GM23338 (cell line): ENCODE data around the gene RAB2B. TPM values are rescaled to one million over a fixed set of nuclear protein-coding genes. Genes with fewer than 3 reads are reported as not detected.
A peak's percentile ranks its signal among the peaks of the same experiment; 100 is the strongest.

ENCODE experiments used
- ATAC-seq: fragments of 200-7000 bp; cut with Tn5 transposase; 3 replicates; pipeline ENCODE4 v1.9.1; 2020
- DNase-seq: peaks from one replicate; pipeline ENCODE4 v3.0.0-alpha.2; 2015; ENCODE audit warnings: low spot score
- H2AFZ ChIP-seq: fragments of 200-600 bp; sonication (generic); 2 replicates; pipeline ENCODE4 v1.8.0; 2016; ENCODE audit warnings: antibody characterized with exemption, mild to moderate bottlenecking, moderate library complexity
- H3F3A ChIP-seq: fragments of 200-600 bp; sonication (generic); replicated peaks from 2 replicates; pipeline ENCODE4 v1.8.0; 2017; ENCODE audit warnings: antibody characterized with exemption, mixed run types, low read depth
- H3K27ac ChIP-seq: fragments of 200-600 bp; sonication (generic); 2 replicates; pipeline ENCODE4 v1.6.1; 2016; ENCODE audit warnings: low read depth
- H3K27me3 ChIP-seq: fragments of 200-600 bp; sonication (generic); 2 replicates; pipeline ENCODE4 v1.8.0; 2016; ENCODE audit warnings: mild to moderate bottlenecking, mixed run types, moderate library complexity; ENCODE audit not compliant: insufficient read depth
- H3K36me3 ChIP-seq: fragments of 200-600 bp; sonication (generic); 2 replicates; pipeline ENCODE4 v1.8.0; 2016; ENCODE audit warnings: mild to moderate bottlenecking; ENCODE audit not compliant: insufficient read depth
- H3K4me1 ChIP-seq: fragments of 200-600 bp; sonication (generic); 2 replicates; pipeline ENCODE4 v1.8.0; 2016; ENCODE audit warnings: mild to moderate bottlenecking, moderate library complexity; ENCODE audit not compliant: insufficient read depth
- H3K4me2 ChIP-seq: fragments of 200-600 bp; sonication (generic); 2 replicates; pipeline ENCODE4 v1.7.1; 2017; ENCODE audit warnings: mixed run types
- H3K4me3 ChIP-seq: fragments of 200-600 bp; sonication (generic); 2 replicates; pipeline ENCODE4 v1.6.1; 2016; ENCODE audit warnings: mixed run types
- H3K79me2 ChIP-seq: fragments of 200-600 bp; sonication (generic); replicated peaks from 2 replicates; pipeline ENCODE4 v1.8.0; 2017; ENCODE audit warnings: mild to moderate bottlenecking; ENCODE audit not compliant: insufficient read depth
- H3K9me2 ChIP-seq: fragments of 200-600 bp; sonication (generic); 2 replicates; pipeline ENCODE4 v1.8.0; 2017; ENCODE audit not compliant: insufficient read depth
- H4K20me1 ChIP-seq: fragments of 200-600 bp; sonication (generic); replicated peaks from 2 replicates; pipeline ENCODE4 v1.8.0; 2017; ENCODE audit warnings: mild to moderate bottlenecking; ENCODE audit not compliant: insufficient read depth
- H3K27ac Mint-ChIP-seq: 2 replicates; pipeline ENCODE4 v1.8.0; 2020; ENCODE audit warnings: inconsistent platforms, mild to moderate bottlenecking, moderate library complexity, mixed read lengths
- H3K27me3 Mint-ChIP-seq: 3 replicates; pipeline ENCODE4 v1.8.0; 2022; ENCODE audit warnings: low read depth, mild to moderate bottlenecking, moderate library complexity, mixed read lengths, inconsistent platforms; ENCODE audit not compliant: insufficient read depth, poor library complexity
- H3K36me3 Mint-ChIP-seq: 3 replicates; pipeline ENCODE4 v1.8.0; 2021; ENCODE audit warnings: low read depth, mild to moderate bottlenecking, inconsistent platforms, moderate library complexity, mixed read lengths
- H3K4me1 Mint-ChIP-seq: 3 replicates; pipeline ENCODE4 v1.8.0; 2020; ENCODE audit warnings: mild to moderate bottlenecking, inconsistent platforms, mixed read lengths
- H3K4me3 Mint-ChIP-seq: 3 replicates; pipeline ENCODE4 v1.8.0; 2021; ENCODE audit warnings: moderate library complexity, mild to moderate bottlenecking, inconsistent platforms, mixed read lengths
- H3K9me3 Mint-ChIP-seq: 3 replicates; pipeline ENCODE4 v1.8.0; 2020; ENCODE audit warnings: moderate library complexity, mild to moderate bottlenecking, inconsistent platforms, mixed read lengths
- CTCF ChIP-seq, 2 experiments: fragments of 200-600 bp in 1 of 2; sonication (generic) in 1 of 2; conservative IDR thresholded peaks; 2 replicates each; pipeline versions ENCODE4 v1.5.1 to v1.6.1; 2016 to 2017; ENCODE audit warnings: antibody characterized with exemption in 2 of 2, low read depth in 2 of 2, mild to moderate bottlenecking in 2 of 2, moderate library complexity in 1 of 2
- ETS1 ChIP-seq: IDR thresholded peaks from 2 replicates; pipeline ENCODE4 v1.6.1; 2016; ENCODE audit warnings: antibody characterized with exemption
- EZH2 ChIP-seq: fragments of 200-600 bp; sonication (generic); IDR thresholded peaks from one replicate; pipeline ENCODE4 v1.8.0; 2017; ENCODE audit warnings: antibody characterized with exemption, mild to moderate bottlenecking, low read depth; ENCODE audit not compliant: unreplicated experiment
- JUNB ChIP-seq: IDR thresholded peaks from one replicate; pipeline ENCODE4 v1.6.1; 2016; ENCODE audit warnings: antibody characterized with exemption; ENCODE audit not compliant: unreplicated experiment
- NANOG ChIP-seq: IDR thresholded peaks from 2 replicates; pipeline ENCODE4 v1.6.1; 2016; ENCODE audit warnings: antibody characterized with exemption, borderline replicate concordance
- POLR2AphosphoS5 ChIP-seq: IDR thresholded peaks from 2 replicates; pipeline ENCODE4 v1.6.1; 2016; ENCODE audit warnings: antibody characterized with exemption, low read depth
- ZNF331 ChIP-seq: fragments of 250-450 bp; sonication (Bioruptor Pico); IDR thresholded peaks from 2 replicates; pipeline ENCODE4 v1.5.0; 2020; ENCODE audit warnings: low read depth, mild to moderate bottlenecking, moderate library complexity
- polyA plus RNA-seq: library from polyadenylated mRNA; unstranded; fragments of >200 nt; fragmentation: Nextera tagmentation; extraction: Ambion mirVana; gene quantifications from 2 replicates; pipeline ENCODE4 v1.2.1, GENCODE V29; 2016
- total RNA-seq: library from RNA; depleted of rRNA; stranded (reverse); fragments of >200 nt; shearing (Covaris generic); gene quantifications from 2 replicates; pipeline ENCODE4 v1.2.3, GENCODE V29; 2014
- TF ChIP-seq, protein P1 (sequence below): IDR thresholded peaks from one replicate; pipeline ENCODE4 v1.6.1; 2018; ENCODE audit warnings: antibody characterized with exemption; ENCODE audit not compliant: unreplicated experiment

The RAB2B gene
- total and polyA plus RNA-seq, 2 experiments from 2014 or later: 12.9 to 29.9 TPM

- TF ChIP-seq ETS1 (no peak), EZH2 (no peak), POLR2AphosphoS5 (no peak), CTCF (conservative IDR thresholded peaks at IDR 0.05; ENCODE audit: low read depth in 2 of 2) (no peak), JUNB (no peak)
These were observed 19.7 kb upstream of the RAB2B start (continued) for GRCh38 chr14:21496453-21496852.

- H3K36me3 Mint-ChIP-seq: peaks cover 93% of the 10 kb centered on the region
- Histone ChIP-seq H3K4me2 (no peak overlapping the region), H3K36me3 (peaks cover 57% of the 10 kb centered on the region), H3K4me1 (peaks cover 12% of the 10 kb centered on the region), H3K79me2 (no peaks in the 10 kb centered on the region), H3K27me3 (no peaks in the 10 kb centered on the region), H3K27ac (peak overlapping the region; percentile 61), H3F3A (peaks cover 24% of the 10 kb centered on the region), H4K20me1 (no peaks in the 10 kb centered on the region; the same call in 1 of the 2 replicates), H3K4me3 (no peak overlapping the region), H2AFZ (no peak overlapping the region), H3K9me2 (no peaks in the 10 kb centered on the region)
- H3K4me1 Mint-ChIP-seq: peaks cover 26% of the 10 kb centered on the region; the same call in 2 of the 3 replicates
- TF ChIP-seq POLR2AphosphoS5 (no peak), ETS1 (no peak), CTCF (conservative IDR thresholded peaks at IDR 0.05; ENCODE audit: low read depth in 2 of 2) (no peak), EZH2 (no peak), NANOG (no peak), ZNF331 (no peak)
- TF ChIP-seq, protein P1, sequence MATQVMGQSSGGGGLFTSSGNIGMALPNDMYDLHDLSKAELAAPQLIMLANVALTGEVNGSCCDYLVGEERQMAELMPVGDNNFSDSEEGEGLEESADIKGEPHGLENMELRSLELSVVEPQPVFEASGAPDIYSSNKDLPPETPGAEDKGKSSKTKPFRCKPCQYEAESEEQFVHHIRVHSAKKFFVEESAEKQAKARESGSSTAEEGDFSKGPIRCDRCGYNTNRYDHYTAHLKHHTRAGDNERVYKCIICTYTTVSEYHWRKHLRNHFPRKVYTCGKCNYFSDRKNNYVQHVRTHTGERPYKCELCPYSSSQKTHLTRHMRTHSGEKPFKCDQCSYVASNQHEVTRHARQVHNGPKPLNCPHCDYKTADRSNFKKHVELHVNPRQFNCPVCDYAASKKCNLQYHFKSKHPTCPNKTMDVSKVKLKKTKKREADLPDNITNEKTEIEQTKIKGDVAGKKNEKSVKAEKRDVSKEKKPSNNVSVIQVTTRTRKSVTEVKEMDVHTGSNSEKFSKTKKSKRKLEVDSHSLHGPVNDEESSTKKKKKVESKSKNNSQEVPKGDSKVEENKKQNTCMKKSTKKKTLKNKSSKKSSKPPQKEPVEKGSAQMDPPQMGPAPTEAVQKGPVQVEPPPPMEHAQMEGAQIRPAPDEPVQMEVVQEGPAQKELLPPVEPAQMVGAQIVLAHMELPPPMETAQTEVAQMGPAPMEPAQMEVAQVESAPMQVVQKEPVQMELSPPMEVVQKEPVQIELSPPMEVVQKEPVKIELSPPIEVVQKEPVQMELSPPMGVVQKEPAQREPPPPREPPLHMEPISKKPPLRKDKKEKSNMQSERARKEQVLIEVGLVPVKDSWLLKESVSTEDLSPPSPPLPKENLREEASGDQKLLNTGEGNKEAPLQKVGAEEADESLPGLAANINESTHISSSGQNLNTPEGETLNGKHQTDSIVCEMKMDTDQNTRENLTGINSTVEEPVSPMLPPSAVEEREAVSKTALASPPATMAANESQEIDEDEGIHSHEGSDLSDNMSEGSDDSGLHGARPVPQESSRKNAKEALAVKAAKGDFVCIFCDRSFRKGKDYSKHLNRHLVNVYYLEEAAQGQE: no peak
- no peaks in the 10 kb centered on the region for H3K27me3 Mint-ChIP-seq
- H3K9me3 Mint-ChIP-seq: no peaks in the 10 kb centered on the region
- DNase-seq (no peak), ATAC-seq (peak; percentile 22)
- H3K4me3 Mint-ChIP-seq: no peak overlapping the region
- peak overlapping the region; percentile 84 for H3K27ac Mint-ChIP-seq
These were observed 18.4 kb upstream of the RAB2B start for GRCh38 chr14:21494902-21495762.
